ENCODE data around the gene TBC1D3I. TPM values are rescaled to one million over a fixed set of nuclear protein-coding genes. Genes with fewer than 3 reads are reported as not detected.
A peak's percentile ranks its signal among the peaks of the same experiment; 100 is the strongest.
"Not testable (repeated sequence)": the region's sequence is repeated elsewhere in the genome, so short reads cannot be mapped to it uniquely, and the experiment has no call there.

TBC1D3I gene
- total and polyA plus RNA-seq, 2 of the 4 experiments (the other 2 are of a cell fraction): 0.07 TPM; not detected in 1

- H3K27me3 ChIP-seq (ENCODE audit: control insufficient read depth, insufficient read depth, low read length); H4K20me1 ChIP-seq (ENCODE audit: insufficient read depth, low read length); H2BK15ac ChIP-seq (ENCODE audit: low read depth, low read length); H4K8ac ChIP-seq (ENCODE audit: low read depth in 2 of 2, low read length in 2 of 2); H3K79me1 ChIP-seq (ENCODE audit: low read depth in 1 of 2, low read length in 2 of 2); H2BK5ac ChIP-seq (ENCODE audit: low read depth, low read length, poor library complexity, severe bottlenecking); H3K4me3 ChIP-seq (ENCODE audit: insufficient read depth, low read depth, low read length); H3K23ac ChIP-seq (ENCODE audit: low read depth, low read length); H2AFZ ChIP-seq (replicated peaks; ENCODE audit: low read length, poor library complexity); H2AK5ac ChIP-seq (ENCODE audit: low read depth, low read length); H2AK9ac ChIP-seq (replicated peaks; ENCODE audit: low read depth, low read length, poor library complexity); BruUV-seq (replicated peaks); H3K9me1 ChIP-seq (ENCODE audit: insufficient read depth, low read length); intact Hi-C loops (cut with micrococcal nuclease); H2BK120ac ChIP-seq (ENCODE audit: low read depth, low read length); H4K5ac ChIP-seq (ENCODE audit: low read depth, low read length); H3K56ac ChIP-seq (ENCODE audit: extremely low read depth, insufficient read depth, low read length); in situ Hi-C loops (cut with MboI; ENCODE audit: low sequenced_read_pairs); H3K27ac ChIP-seq (ENCODE audit: insufficient read depth, low read length); dilution Hi-C loops (cut with HindIII; ENCODE audit: low sequenced_read_pairs, unreplicated experiment); DNase-seq; H4K91ac ChIP-seq (ENCODE audit: insufficient read depth, low read depth, low read length); H3K36me3 ChIP-seq (ENCODE audit: control insufficient read depth, insufficient read depth, low read length); H3K9ac ChIP-seq (ENCODE audit: low read depth, low read length); H3K14ac ChIP-seq (replicated peaks; ENCODE audit: low read depth, low read length); POLR2A ChIA-PET (ENCODE audit: unreplicated experiment); H3K4me1 ChIP-seq (ENCODE audit: control insufficient read depth, insufficient read depth, low read length); H3K4me2 ChIP-seq (ENCODE audit: low read depth, low read length); H2BK20ac ChIP-seq (ENCODE audit: low read depth, low read length); H3K9me3 ChIP-seq (ENCODE audit: control insufficient read depth, insufficient read depth, low read length); CTCF ChIA-PET; H3K18ac ChIP-seq (ENCODE audit: low read depth, low read length); H3K4ac ChIP-seq (ENCODE audit: low read depth, low read length): not testable (repeated sequence)
- ATAC-seq (ENCODE audit: low read depth): peak; percentile 78
- WGBS, 2 experiments (ENCODE audit: extremely low coverage in 2 of 2, insufficient read length in 1 of 2): no CpG with 5 or more reads among the region's 1 CpG
These were observed 18.9 kb upstream of the TBC1D3I start for GRCh38 chr17:36283256-36283655.

- intact Hi-C loops (cut with micrococcal nuclease); H2BK15ac ChIP-seq (ENCODE audit: low read depth, low read length); POLR2A ChIA-PET (ENCODE audit: unreplicated experiment); H3K23ac ChIP-seq (ENCODE audit: low read depth, low read length); CTCF ChIA-PET; H4K8ac ChIP-seq (ENCODE audit: low read depth in 2 of 2, low read length in 2 of 2); H3K4ac ChIP-seq (ENCODE audit: low read depth, low read length); in situ Hi-C loops (cut with MboI; ENCODE audit: low sequenced_read_pairs); H3K56ac ChIP-seq (ENCODE audit: extremely low read depth, insufficient read depth, low read length); DNase-seq; H4K91ac ChIP-seq (ENCODE audit: insufficient read depth, low read depth, low read length); H3K79me1 ChIP-seq (ENCODE audit: low read depth in 1 of 2, low read length in 2 of 2); H2AK9ac ChIP-seq (replicated peaks; ENCODE audit: low read depth, low read length, poor library complexity); dilution Hi-C loops (cut with HindIII; ENCODE audit: low sequenced_read_pairs, unreplicated experiment); BruUV-seq (replicated peaks); H2BK20ac ChIP-seq (ENCODE audit: low read depth, low read length); H3K27me3 ChIP-seq (ENCODE audit: control insufficient read depth, insufficient read depth, low read length); H4K20me1 ChIP-seq (ENCODE audit: insufficient read depth, low read length); H3K27ac ChIP-seq (ENCODE audit: insufficient read depth, low read length); H3K4me2 ChIP-seq (ENCODE audit: low read depth, low read length); H3K18ac ChIP-seq (ENCODE audit: low read depth, low read length); H4K5ac ChIP-seq (ENCODE audit: low read depth, low read length); H3K9me1 ChIP-seq (ENCODE audit: insufficient read depth, low read length); H3K9ac ChIP-seq (ENCODE audit: low read depth, low read length); H3K14ac ChIP-seq (replicated peaks; ENCODE audit: low read depth, low read length); H2AK5ac ChIP-seq (ENCODE audit: low read depth, low read length); ATAC-seq (ENCODE audit: low read depth); H3K9me3 ChIP-seq (ENCODE audit: control insufficient read depth, insufficient read depth, low read length); H2AFZ ChIP-seq (replicated peaks; ENCODE audit: low read length, poor library complexity); H2BK5ac ChIP-seq (ENCODE audit: low read depth, low read length, poor library complexity, severe bottlenecking); H3K4me1 ChIP-seq (ENCODE audit: control insufficient read depth, insufficient read depth, low read length); H3K4me3 ChIP-seq (ENCODE audit: insufficient read depth, low read depth, low read length); H2BK120ac ChIP-seq (ENCODE audit: low read depth, low read length); H3K36me3 ChIP-seq (ENCODE audit: control insufficient read depth, insufficient read depth, low read length): not testable (repeated sequence)
- WGBS, 2 experiments (ENCODE audit: extremely low coverage in 2 of 2, insufficient read length in 1 of 2): no CpG with 5 or more reads among the region's 4 CpGs
These were observed 22.3 kb downstream of the TBC1D3I start for GRCh38 chr17:36242046-36242445.
